HCT116 (cell line): Measurements from ENCODE around the gene RAB27B. TPM values are rescaled to one million over a fixed set of nuclear protein-coding genes. Genes with fewer than 3 reads are reported as not detected.

ENCODE experiments used
- ATAC-seq: fragments of 200-7000 bp; cut with Tn5 transposase; 2 replicates; pipeline ENCODE4 v1.9.1; 2020; ENCODE audit warnings: mild to moderate bottlenecking, moderate library complexity
- BruUV-seq: library from RNA; stranded (reverse); fragments of 400-500 nt; replicated peaks from 2 replicates; lab custom pipeline; 2021; lab: Mats Ljungman, UMichigan
- CTCF ChIA-PET: fragments of 300-600 bp; sonication (Branson Sonifier 250); formaldehyde crosslinking; loops from one replicate; lab custom pipeline; 2021; ENCODE audit warnings: antibody characterized with exemption; lab: Charles Lee
- POLR2A ChIA-PET: fragments of 300-600, 350-600 bp; sonication (Branson Sonifier 250); formaldehyde crosslinking; loops from one replicate; lab custom pipeline; 2021; ENCODE audit warnings: antibody characterized with exemption; lab: Charles Lee
- RAD21 ChIA-PET, 2 experiments: fragments of 300-600 bp; sonication (Branson Sonifier 250); formaldehyde crosslinking; loops; one replicate each; lab custom pipeline; 2023; ENCODE audit warnings: low total read pairs in 2 of 2; ENCODE audit not compliant: uncharacterized antibody in 2 of 2, unreplicated experiment in 2 of 2, low non-redundant PET in 1 of 2; lab: Charles Lee
- DNase-seq: peaks from one replicate; pipeline ENCODE4 v3.0.0-alpha.2; 2010; ENCODE audit warnings: low read depth, low spot score
- H2AFZ ChIP-seq: fragments of 200-600 bp; shearing (Covaris generic), sonication (generic); 2 replicates; pipeline ENCODE4 v1.6.1; 2017; ENCODE audit warnings: low read depth, mixed run types, mixed read lengths, antibody characterized with exemption, low read length; ENCODE audit not compliant: poor library complexity, severe bottlenecking
- H3K27ac ChIP-seq: 2 replicates; pipeline ENCODE4 v1.5.1; 2012; ENCODE audit warnings: low read depth, low read length
- H3K27me3 ChIP-seq: fragments of 200-600 bp; sonication (generic); 2 replicates; pipeline ENCODE4 v1.6.1; 2016; ENCODE audit warnings: mixed run types, low read length, mixed read lengths; ENCODE audit not compliant: insufficient read depth
- H3K36me3 ChIP-seq, 2 experiments: fragments of 200-500 bp in 1 of 2; fragments of 200-600 bp in 1 of 2; sonication (Bioruptor generic) in 1 of 2; sonication (generic) in 1 of 2; 2 replicates each; pipeline versions ENCODE4 v1.5.1 to v1.6.1; 2014 to 2016; ENCODE audit warnings: low read length in 2 of 2, inconsistent platforms in 1 of 2, mixed read lengths in 1 of 2, mixed run types in 1 of 2; ENCODE audit not compliant: insufficient read depth in 2 of 2, control insufficient read depth in 1 of 2
- H3K4me1 ChIP-seq, 2 experiments: fragments of 200-600 bp in 1 of 2; sonication (generic) in 1 of 2; 2 replicates each; pipeline versions ENCODE4 v1.5.1 to v1.6.1; 2012 to 2017; ENCODE audit warnings: low read length in 2 of 2, inconsistent platforms in 1 of 2, mild to moderate bottlenecking in 1 of 2, mixed read lengths in 1 of 2, mixed run types in 1 of 2, moderate library complexity in 1 of 2; ENCODE audit not compliant: insufficient read depth in 2 of 2, control insufficient read depth in 1 of 2
- H3K4me2 ChIP-seq: fragments of 200-600 bp; sonication (generic); 2 replicates; pipeline ENCODE4 v1.6.1; 2017; ENCODE audit warnings: mixed run types, low read length, mixed read lengths
- H3K4me3 ChIP-seq, 2 experiments: fragments of 200-600 bp in 1 of 2; sonication (generic) in 1 of 2; replicated peaks in 1 of 2; 2 replicates each; pipeline ENCODE4 v1.5.1; 2011 to 2016; ENCODE audit warnings: low read length in 2 of 2, control low read depth in 1 of 2, low read depth in 1 of 2, mild to moderate bottlenecking in 1 of 2, mixed read lengths in 1 of 2, mixed run types in 1 of 2
- H3K79me2 ChIP-seq: fragments of 200-600 bp; sonication (generic); 2 replicates; pipeline ENCODE4 v1.6.1; 2017; ENCODE audit warnings: mild to moderate bottlenecking, mixed run types, low read length, moderate library complexity, mixed read lengths; ENCODE audit not compliant: insufficient read depth
- H3K9ac ChIP-seq: fragments of 200-600 bp; sonication (generic); 2 replicates; pipeline ENCODE4 v1.6.1; 2016; ENCODE audit warnings: low read length, mixed read lengths
- H3K9me2 ChIP-seq: fragments of 200-600 bp; sonication (generic), shearing (Covaris generic); 2 replicates; pipeline ENCODE4 v1.6.1; 2017; ENCODE audit warnings: mixed run types, mild to moderate bottlenecking, moderate library complexity; ENCODE audit not compliant: insufficient read depth
- H3K9me3 ChIP-seq, 2 experiments: fragments of 200-500 bp in 1 of 2; fragments of 200-600 bp in 1 of 2; sonication (Bioruptor generic) in 1 of 2; sonication (generic) in 1 of 2; 2 replicates each; pipeline ENCODE4 v1.6.1; 2014 to 2017; ENCODE audit warnings: low read length in 2 of 2, mixed read lengths in 2 of 2, inconsistent platforms in 1 of 2, low read depth in 1 of 2, mild to moderate bottlenecking in 1 of 2, mixed run types in 1 of 2, moderate library complexity in 1 of 2; ENCODE audit not compliant: control insufficient read depth in 1 of 2, insufficient read depth in 1 of 2
- H4K20me1 ChIP-seq: fragments of 200-600 bp; sonication (generic), shearing (Covaris generic); 2 replicates; pipeline ENCODE4 v1.6.1; 2017; ENCODE audit warnings: mixed run types, mild to moderate bottlenecking, moderate library complexity; ENCODE audit not compliant: insufficient read depth
- CEBPB ChIP-seq: IDR thresholded peaks from 2 replicates; pipeline ENCODE4 v1.6.1; 2012; ENCODE audit warnings: low read depth
- EGR1 ChIP-seq: IDR thresholded peaks from 2 replicates; pipeline ENCODE4 v1.6.1; 2012; ENCODE audit warnings: low read depth
- ELF1 ChIP-seq: IDR thresholded peaks from 2 replicates; pipeline ENCODE4 v1.6.1; 2012; ENCODE audit warnings: low read depth, borderline replicate concordance
- EZH2 ChIP-seq: fragments of 200-600 bp; sonication (generic); IDR thresholded peaks from 2 replicates; pipeline ENCODE4 v1.6.1; 2017; ENCODE audit warnings: antibody characterized with exemption, mixed run types
- EZH2phosphoT487 ChIP-seq: fragments of 200-600 bp; IDR thresholded peaks from 2 replicates; pipeline ENCODE4 v1.6.1; 2018; ENCODE audit warnings: antibody characterized with exemption, borderline replicate concordance
- FOSL1 ChIP-seq: IDR thresholded peaks from 2 replicates; pipeline ENCODE4 v1.6.1; 2012; ENCODE audit warnings: low read depth
- JUND ChIP-seq: IDR thresholded peaks from 2 replicates; pipeline ENCODE4 v1.6.1; 2012
- POLR2A ChIP-seq: IDR thresholded peaks from 2 replicates; pipeline ENCODE4 v1.7.0; 2011; ENCODE audit warnings: borderline replicate concordance; ENCODE audit not compliant: insufficient read depth, insufficient read length; ENCODE audit errors: extremely low read depth
- POLR2AphosphoS5 ChIP-seq: IDR thresholded peaks from 2 replicates; pipeline ENCODE4 v1.6.1; 2011; ENCODE audit warnings: mild to moderate bottlenecking, low read depth, low read length, moderate library complexity
- RAD21 ChIP-seq: IDR thresholded peaks from 2 replicates; pipeline ENCODE4 v1.6.1; 2012; ENCODE audit warnings: low read depth, mild to moderate bottlenecking
- SIN3A ChIP-seq: IDR thresholded peaks from 2 replicates; pipeline ENCODE4 v1.6.1; 2012; ENCODE audit warnings: low read depth
- SP1 ChIP-seq: IDR thresholded peaks from 2 replicates; pipeline ENCODE4 v1.6.1; 2012; ENCODE audit warnings: low read depth
- SRF ChIP-seq: IDR thresholded peaks from 2 replicates; pipeline ENCODE4 v1.6.1; 2012; ENCODE audit warnings: low read depth
- TCF7L2 ChIP-seq: IDR thresholded peaks from 2 replicates; pipeline ENCODE4 v1.7.0; 2011; ENCODE audit warnings: borderline replicate concordance, inconsistent platforms; ENCODE audit not compliant: insufficient read depth, insufficient read length; ENCODE audit errors: extremely low read depth
- YY1 ChIP-seq: IDR thresholded peaks from 2 replicates; pipeline ENCODE4 v1.6.1; 2011; ENCODE audit warnings: low read length, low read depth, moderate library complexity, mild to moderate bottlenecking; ENCODE audit not compliant: insufficient replicate concordance; ENCODE audit errors: extremely low read depth
- ZFX ChIP-seq: fragments of 450-650 bp; IDR thresholded peaks from 2 replicates; pipeline ENCODE4 v1.6.1; 2017
- ZNF274 ChIP-seq: fragments of 200-500 bp; sonication (Bioruptor generic); IDR thresholded peaks from 2 replicates; pipeline ENCODE4 v1.6.1; 2014; ENCODE audit warnings: mild to moderate bottlenecking, low read depth, low read length, inconsistent platforms
- intact Hi-C: fragments of 100-400 bp; cut with micrococcal nuclease; formaldehyde crosslinking; loops from 2 replicates; pipeline ENCODE4 v1.10.0; 2022
- total RNA-seq: library from RNA; stranded (reverse); gene quantifications from one replicate; pipeline ENCODE4 v1.2.1, GENCODE V29; 2021; ENCODE audit not compliant: unreplicated experiment
- TF ChIP-seq, protein P1 (sequence below): IDR thresholded peaks from 2 replicates; pipeline ENCODE4 v1.6.1; 2012

Gene RAB27B
- total RNA-seq, 1 experiment from 2014 or later, result 2.2 TPM

DNA sequence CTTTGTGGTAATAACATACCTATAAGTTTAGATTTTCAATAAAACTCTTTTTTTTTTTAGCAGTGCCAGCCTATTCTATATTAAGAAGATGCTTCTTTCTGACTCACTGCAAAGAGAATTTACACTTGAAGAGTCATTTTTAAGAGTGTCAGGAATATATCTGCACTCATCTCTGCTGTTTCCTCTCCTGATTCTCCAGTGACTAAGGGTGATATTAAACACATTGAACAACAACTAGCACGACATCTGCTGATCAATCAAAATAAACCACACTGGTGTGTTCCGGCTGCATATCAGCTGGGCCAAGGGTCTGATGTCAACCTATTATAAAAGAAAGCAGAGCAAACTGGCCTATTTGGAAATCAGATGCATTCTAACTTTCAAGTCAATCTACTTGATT, 15.0 kb downstream of the RAB27B start (continued):
- TF ChIP-seq POLR2A (no peak), ZNF274 (no peak), EGR1 (no peak), YY1 (no peak), EZH2phosphoT487 (no peak), EZH2 (no peak)

DNA sequence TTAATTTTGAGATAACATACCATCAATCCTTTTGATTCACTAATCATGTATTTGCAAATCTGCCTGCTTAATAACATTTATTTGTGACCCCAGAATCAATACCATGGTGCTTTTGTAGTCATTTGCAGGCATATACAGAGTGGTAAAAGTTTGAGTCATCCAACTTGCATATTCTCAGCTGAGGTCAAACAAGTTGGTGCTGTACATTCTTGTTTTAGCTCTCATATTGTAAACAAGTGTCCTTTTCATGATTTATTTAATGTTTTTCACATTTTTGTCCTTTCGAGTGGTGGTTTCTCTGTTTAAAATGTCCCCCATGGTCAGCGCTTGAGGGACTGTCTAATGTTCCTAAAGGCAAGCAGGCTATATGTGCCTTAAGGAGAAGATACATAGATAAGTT, 17.5 kb downstream of the RAB27B start:
- Histone ChIP-seq H3K4me1 (peaks cover 0 to 7% of the 10 kb centered on the region in 2 experiments; a peak in 1 of 4 replicates), H3K36me3 (no peaks in the 10 kb centered on the region), H2AFZ (no peak overlapping the region), H3K79me2 (no peaks in the 10 kb centered on the region), H3K27ac (no peak overlapping the region), H3K9me2 (no peaks in the 10 kb centered on the region), H3K27me3 (no peaks in the 10 kb centered on the region), H3K9me3 (no peaks in the 10 kb centered on the region), H4K20me1 (no peaks in the 10 kb centered on the region), H3K9ac (no peak overlapping the region), H3K4me3 (no peak overlapping the region), H3K4me2 (no peak overlapping the region)
- CTCF ChIA-PET, result no interaction called here
- POLR2A ChIA-PET, result no interaction called here
- no TSS peak for BruUV-seq
- no peak for ATAC-seq
- no peak for TF ChIP-seq RAD21
- no peak for TF ChIP-seq ELF1
- TF ChIP-seq ZNF274, result no peak
- no peak for TF ChIP-seq SRF
- TF ChIP-seq TCF7L2, result no peak
- TF ChIP-seq POLR2AphosphoS5, result no peak
- TF ChIP-seq SIN3A, result no peak
- no peak for TF ChIP-seq SP1
- TF ChIP-seq, protein P1, sequence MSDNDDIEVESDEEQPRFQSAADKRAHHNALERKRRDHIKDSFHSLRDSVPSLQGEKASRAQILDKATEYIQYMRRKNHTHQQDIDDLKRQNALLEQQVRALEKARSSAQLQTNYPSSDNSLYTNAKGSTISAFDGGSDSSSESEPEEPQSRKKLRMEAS, result no peak
- TF ChIP-seq EZH2phosphoT487, result no peak
- no peak for TF ChIP-seq CEBPB
- no peak for TF ChIP-seq ZFX
- TF ChIP-seq YY1, result no peak
- no peak for TF ChIP-seq JUND
- TF ChIP-seq FOSL1, result no peak
- intact Hi-C loops, result no loop called here
- RAD21 ChIA-PET, result no interaction called here
- no peak for DNase-seq
